GM11168 (cell line): Measurements from ENCODE around the gene BAIAP2.

ENCODE experiments used
- in situ Hi-C: fragments of 300-500 bp; cut with MboI; formaldehyde crosslinking; loops from one replicate; pipeline ENCODE4 v1.12.0; 2022; ENCODE audit warnings: low sequenced_read_pairs; ENCODE audit not compliant: unreplicated experiment

Gene BAIAP2

GRCh38 chr17:81162491-81162890, 127.5 kb downstream of the BAIAP2 start:
- in situ Hi-C loops = no loop called here

- in situ Hi-C loops = no loop called here
These were observed 128.2 kb downstream of the BAIAP2 start for GRCh38 chr17:81163051-81163695.

- in situ Hi-C loops = no loop called here
These were observed 128.9 kb downstream of the BAIAP2 start for GRCh38 chr17:81163703-81164370.

- in situ Hi-C loops = no loop called here
These were observed 129.7 kb downstream of the BAIAP2 start for GRCh38 chr17:81164371-81165245.

GRCh38 chr17:81165246-81166032, 130.5 kb downstream of the BAIAP2 start, which contains the start of gene PVALEF:
Gene PVALEF (plus strand): TSS chr17:81165507. CDS start chr17:81181227, 15,720 bp downstream.
- in situ Hi-C loops = no loop called here

- in situ Hi-C loops = no loop called here
These were observed 131.1 kb downstream of the BAIAP2 start, which contains the start of gene AATK for GRCh38 chr17:81166033-81166492. Gene AATK (minus strand): TSS chr17:81166221. CDS start chr17:81165992, 229 bp downstream.
